ENCODE results near the gene ZMIZ1. TPM values are rescaled to one million over a fixed set of nuclear protein-coding genes. Genes with fewer than 3 reads are reported as not detected.

ZMIZ1 gene
- polyA plus RNA-seq, 3 donors = 3.3 to 64.6 (median 8.9) TPM

GRCh38 chr10:79319115-79319771 is 250.5 kb downstream of the ZMIZ1 start:
- H3K9me3 ChIP-seq (replicated peaks in 1 of 2; ENCODE audit: control insufficient read depth in 1 of 2, insufficient read depth in 1 of 2, low read length in 2 of 2) = no peaks in the 10 kb centered on the region

GRCh38 chr10:79320316-79320715 is 251.6 kb downstream of the ZMIZ1 start:
- intact Hi-C loops (cut with micrococcal nuclease) = no loop called here
- no CpG with 5 or more reads among the region's 2 CpGs for WGBS (ENCODE audit: insufficient coverage)
- H3K9me3 Mint-ChIP-seq = peaks cover 0 to 7% (median 5%) of the 10 kb centered on the region in 7 donors
- Histone ChIP-seq H3K4me3 (replicated peaks in 1 of 3; ENCODE audit: low read depth in 2 of 3, low read length in 3 of 3) (no peak overlapping the region), H3K9me3 (replicated peaks in 1 of 2; ENCODE audit: control insufficient read depth in 1 of 2, insufficient read depth in 1 of 2, low read length in 2 of 2) (no peaks in the 10 kb centered on the region), H3K4me2 (replicated peaks; ENCODE audit: extremely low read depth, low read length, poor library complexity, severe bottlenecking) (no peak overlapping the region), H2AFZ (ENCODE audit: insufficient read depth, low read depth, low read length, poor library complexity, severe bottlenecking) (no peak overlapping the region), H3K9ac (ENCODE audit: insufficient read depth, low read length, poor library complexity, severe bottlenecking) (peak overlapping the region; percentile 43), H3K27me3 (ENCODE audit: control insufficient read depth in 2 of 2, insufficient read depth in 2 of 2, low read length in 2 of 2) (peaks cover 0 to 10% of the 10 kb centered on the region in 2 donors), H3K36me3 (replicated peaks in 1 of 2; ENCODE audit: control insufficient read depth in 1 of 2, insufficient read depth in 2 of 2, low read length in 2 of 2) (peaks cover 5 to 7% of the 10 kb centered on the region in 2 donors), H3K79me2 (ENCODE audit: insufficient read depth, low read length) (no peaks in the 10 kb centered on the region), H3K4me1 (ENCODE audit: control insufficient read depth in 1 of 2, insufficient read depth in 2 of 2, low read length in 2 of 2) (peaks cover 77 to 84% of the 10 kb centered on the region in 2 donors), H3K27ac (ENCODE audit: low read depth in 1 of 2, low read length in 2 of 2) (peak overlapping the region; percentile 75 to 93), H4K20me1 (ENCODE audit: insufficient read depth, low read length) (peaks cover 10% of the 10 kb centered on the region)
- peaks cover 23 to 33% of the 10 kb centered on the region in 2 donors for H3K36me3 Mint-ChIP-seq
- no peak for TF ChIP-seq CTCF (IDR thresholded peaks at IDR 0.05)
- H3K27me3 Mint-ChIP-seq (ENCODE audit: low read depth in 3 of 3) = peaks cover 16 to 38% (median 24%) of the 10 kb centered on the region in 3 donors
- H3K4me3 Mint-ChIP-seq = peak overlapping the region in 1 of 2 donors; percentile 46
- peaks cover 79% of the 10 kb centered on the region for H3K4me1 Mint-ChIP-seq
- peak in 1 of 3 donors; percentile 31 for DNase-seq
- H3K27ac Mint-ChIP-seq = peak overlapping the region; percentile 96 to 99 (median 98)

More at GRCh38 chr10:79319115-79319771, 250.5 kb downstream of the ZMIZ1 start:
- Mint-ChIP-seq H3K9me3 (peaks cover 0 to 7% (median 5%) of the 10 kb centered on the region in 7 donors), H3K4me3 (peak overlapping the region; percentile 45 to 75), H3K27me3 (ENCODE audit: low read depth in 3 of 3) (peaks cover 7 to 33% (median 19%) of the 10 kb centered on the region in 3 donors), H3K36me3 (peaks cover 34 to 44% of the 10 kb centered on the region in 2 donors), H3K4me1 (peaks cover 79% of the 10 kb centered on the region), H3K27ac (peak overlapping the region; percentile 78 to 99 (median 98))
- Histone ChIP-seq H3K4me2 (replicated peaks; ENCODE audit: extremely low read depth, low read length, poor library complexity, severe bottlenecking) (no peak overlapping the region), H3K27me3 (ENCODE audit: control insufficient read depth in 2 of 2, insufficient read depth in 2 of 2, low read length in 2 of 2) (peaks cover 0 to 5% of the 10 kb centered on the region in 2 donors), H2AFZ (ENCODE audit: insufficient read depth, low read depth, low read length, poor library complexity, severe bottlenecking) (no peak overlapping the region), H3K9ac (ENCODE audit: insufficient read depth, low read length, poor library complexity, severe bottlenecking) (no peak overlapping the region), H3K36me3 (replicated peaks in 1 of 2; ENCODE audit: control insufficient read depth in 1 of 2, insufficient read depth in 2 of 2, low read length in 2 of 2) (peaks cover 14 to 17% of the 10 kb centered on the region in 2 donors), H3K4me1 (ENCODE audit: control insufficient read depth in 1 of 2, insufficient read depth in 2 of 2, low read length in 2 of 2) (peaks cover 77 to 81% of the 10 kb centered on the region in 2 donors), H3K4me3 (replicated peaks in 1 of 3; ENCODE audit: low read depth in 2 of 3, low read length in 3 of 3) (no peak overlapping the region), H3K27ac (ENCODE audit: low read depth in 1 of 2, low read length in 2 of 2) (peak overlapping the region in 1 of 2 donors; percentile 93), H3K79me2 (ENCODE audit: insufficient read depth, low read length) (no peaks in the 10 kb centered on the region), H4K20me1 (ENCODE audit: insufficient read depth, low read length) (peaks cover 10% of the 10 kb centered on the region)
- no peak for TF ChIP-seq CTCF (IDR thresholded peaks at IDR 0.05)
- 84% methylated on average over 7 of the region's 11 CpGs for WGBS (ENCODE audit: insufficient coverage)
- intact Hi-C loops (cut with micrococcal nuclease) = loop anchor here in 1 of 2 donors (1.0 to 5.0 kb wide), 2 partner anchors 21 to 33 kb away; no protein-coding TSS in a partner anchor
- peak in 2 of 3 donors; percentile 37 to 51 for DNase-seq
